Activated CD8-positive, alpha-beta memory T cell treated with anti-CD3 and anti-CD28 coated beads for 48 hours (primary cell): ENCODE results near the gene LRRC32.

Source experiments
- DNase-seq, 3 experiments: peaks; one replicate each; pipeline ENCODE4 v3.0.0-alpha.2; 2020; ENCODE audit warnings: low read depth in 2 of 3, low spot score in 2 of 3

Gene LRRC32

DNA sequence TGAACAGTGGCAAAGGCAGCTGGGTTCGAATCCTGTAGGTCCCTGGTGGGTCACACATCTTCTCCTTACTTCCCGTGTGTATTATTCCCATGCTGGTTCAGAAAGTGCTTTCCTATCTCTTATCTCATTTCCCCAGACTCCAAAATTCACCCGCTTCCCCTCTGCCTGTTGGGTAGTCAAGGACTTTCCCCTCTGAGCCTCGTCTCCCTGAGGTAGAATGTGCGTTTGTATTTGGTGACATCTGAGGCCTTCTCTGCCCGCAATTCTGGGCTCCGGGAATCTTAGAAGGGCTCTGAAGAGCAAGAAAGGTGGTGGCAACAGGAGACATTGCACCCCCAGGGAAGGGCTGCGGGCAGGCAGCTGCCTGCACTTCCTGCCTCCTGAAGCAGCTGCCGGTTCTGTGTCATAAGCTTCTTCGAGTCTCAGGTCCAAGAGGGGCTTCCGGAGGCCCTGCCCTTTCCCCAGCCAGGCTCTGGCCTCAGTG is 5.9 kb downstream of the LRRC32 start:
- DNase-seq, result no peak

DNA sequence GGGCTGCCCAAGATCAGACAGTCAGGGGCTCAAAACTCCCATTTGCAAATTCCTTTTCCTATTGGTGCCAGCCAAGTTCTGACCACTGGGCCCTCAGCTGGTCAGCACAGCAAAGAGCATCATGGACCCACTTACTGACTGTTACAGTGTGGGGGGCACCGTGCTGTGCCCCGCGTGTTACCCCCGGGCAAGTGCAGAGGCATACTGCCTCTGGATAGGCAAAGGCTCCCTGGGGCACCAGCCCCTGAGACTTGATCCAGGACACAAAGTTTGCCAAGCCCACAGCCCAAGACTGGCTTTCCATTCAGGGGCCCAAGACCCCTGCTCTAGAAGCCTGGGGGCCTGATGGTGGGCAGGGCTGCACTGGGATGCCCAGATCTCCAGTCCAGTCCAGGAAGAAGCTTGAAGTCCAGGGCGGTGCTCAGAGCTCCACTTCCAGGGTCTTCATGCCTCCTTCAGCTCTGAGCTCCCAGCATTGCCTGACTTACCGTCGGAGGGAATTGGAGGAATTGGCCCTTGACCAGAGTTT is 6.6 kb downstream of the LRRC32 start:
- no peak for DNase-seq

DNA sequence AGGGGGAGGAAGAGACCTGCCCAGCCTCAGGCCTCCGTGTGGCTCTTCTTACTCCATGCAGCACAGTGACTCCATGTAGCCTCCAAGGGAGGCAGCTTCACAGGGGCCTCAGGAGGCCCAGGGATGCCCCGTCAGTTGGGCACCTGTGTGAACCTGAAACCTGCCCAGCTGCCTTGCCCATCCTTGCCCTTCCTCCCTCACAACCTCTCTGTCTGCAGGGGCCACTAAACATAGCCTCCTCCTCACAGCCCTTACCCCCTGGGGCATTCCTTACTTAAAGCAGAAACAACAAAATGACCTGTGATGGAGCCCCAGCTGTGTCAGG is 7.1 kb downstream of the LRRC32 start:
- DNase-seq, result no peak

DNA sequence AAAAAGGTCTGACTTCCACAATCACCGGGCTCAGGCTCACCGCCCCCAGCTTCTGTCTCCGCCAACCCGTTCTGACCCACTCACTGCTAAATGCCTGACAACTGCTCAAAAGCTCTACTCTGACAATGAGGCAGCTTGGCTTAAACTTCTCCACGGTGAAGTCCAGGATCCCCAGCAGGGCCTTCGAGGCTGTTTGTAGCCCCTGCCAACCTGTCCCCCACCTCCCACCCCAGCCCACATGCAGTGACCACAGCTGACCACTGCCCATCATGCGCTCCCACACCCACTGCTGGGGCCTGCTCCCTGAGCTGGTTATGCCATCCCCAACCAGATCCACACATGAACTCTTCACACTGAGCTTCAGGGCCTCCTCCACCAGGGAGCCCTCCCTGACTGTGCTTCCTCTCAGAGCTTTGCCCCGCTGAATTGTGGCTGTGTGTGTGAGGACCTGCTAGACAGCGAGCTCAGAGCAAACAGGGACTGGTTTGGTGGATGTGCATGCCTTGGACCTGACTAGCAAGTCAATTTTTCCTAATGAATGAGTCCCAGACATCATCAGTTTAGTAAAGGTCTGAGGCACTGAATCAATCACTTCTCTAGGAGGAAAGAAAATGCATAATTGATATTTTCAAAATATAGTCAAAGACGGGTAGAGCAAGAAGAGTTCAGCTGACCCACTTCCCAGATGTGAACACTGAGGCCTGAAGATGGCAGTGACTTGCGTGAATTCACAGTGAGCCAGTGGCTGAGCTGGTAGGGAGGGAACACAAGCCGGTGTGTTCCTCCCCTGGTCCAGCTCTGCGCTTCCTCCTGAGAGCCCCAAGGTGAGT is 7.7 kb downstream of the LRRC32 start:
- DNase-seq, result no peak

DNA sequence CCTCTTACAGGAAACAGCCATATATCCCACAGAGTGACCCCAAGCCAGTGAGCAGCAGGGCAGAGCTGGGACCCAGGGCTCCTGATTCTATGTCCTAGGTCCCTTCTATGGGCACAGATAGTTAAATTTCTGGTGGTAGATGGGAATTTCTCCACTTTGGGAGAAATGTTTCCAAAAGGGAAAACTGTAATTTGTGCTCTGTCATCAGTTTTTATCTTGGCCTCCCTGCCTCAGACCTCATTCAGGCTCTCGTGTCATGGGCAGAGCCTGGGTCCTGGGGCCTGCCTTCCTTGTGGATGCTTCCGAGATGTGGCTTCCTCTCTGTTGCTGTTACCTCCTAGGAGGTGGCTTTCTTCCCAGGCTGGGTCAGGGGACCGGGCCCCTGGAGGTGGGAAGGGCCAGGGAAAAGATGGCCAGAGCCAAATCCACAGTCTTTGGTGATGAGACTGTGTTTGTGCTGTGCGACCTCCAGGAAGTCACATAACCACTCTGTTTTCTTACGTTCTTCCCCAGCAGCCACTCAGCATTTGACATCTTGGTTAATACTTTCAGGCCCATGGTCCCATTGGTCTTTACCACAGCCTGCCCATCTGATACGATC is 8.6 kb downstream of the LRRC32 start:
- no peak for DNase-seq

DNA sequence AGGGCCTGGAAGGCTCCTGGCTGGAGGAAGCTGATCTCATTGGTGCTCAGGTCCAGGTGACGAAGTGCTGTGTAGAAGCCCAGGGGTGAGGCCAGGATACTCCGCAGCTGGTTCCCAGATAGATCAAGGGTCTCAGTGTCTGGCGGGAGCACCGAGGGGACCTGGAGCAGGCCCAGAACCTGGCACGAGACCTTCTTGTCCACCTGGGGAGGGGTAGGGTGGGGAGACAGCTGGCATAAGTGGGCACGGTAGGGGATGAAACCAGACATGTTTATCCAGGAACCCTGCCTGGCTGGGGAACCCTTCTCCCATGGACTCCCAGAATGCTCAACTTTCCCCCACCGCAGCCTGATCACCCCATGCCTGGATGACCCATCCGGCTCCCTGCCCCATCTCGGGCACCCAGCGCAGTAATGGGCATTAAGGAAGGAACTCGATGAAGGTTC is 9.2 kb downstream of the LRRC32 start:
- DNase-seq, result no peak

DNA sequence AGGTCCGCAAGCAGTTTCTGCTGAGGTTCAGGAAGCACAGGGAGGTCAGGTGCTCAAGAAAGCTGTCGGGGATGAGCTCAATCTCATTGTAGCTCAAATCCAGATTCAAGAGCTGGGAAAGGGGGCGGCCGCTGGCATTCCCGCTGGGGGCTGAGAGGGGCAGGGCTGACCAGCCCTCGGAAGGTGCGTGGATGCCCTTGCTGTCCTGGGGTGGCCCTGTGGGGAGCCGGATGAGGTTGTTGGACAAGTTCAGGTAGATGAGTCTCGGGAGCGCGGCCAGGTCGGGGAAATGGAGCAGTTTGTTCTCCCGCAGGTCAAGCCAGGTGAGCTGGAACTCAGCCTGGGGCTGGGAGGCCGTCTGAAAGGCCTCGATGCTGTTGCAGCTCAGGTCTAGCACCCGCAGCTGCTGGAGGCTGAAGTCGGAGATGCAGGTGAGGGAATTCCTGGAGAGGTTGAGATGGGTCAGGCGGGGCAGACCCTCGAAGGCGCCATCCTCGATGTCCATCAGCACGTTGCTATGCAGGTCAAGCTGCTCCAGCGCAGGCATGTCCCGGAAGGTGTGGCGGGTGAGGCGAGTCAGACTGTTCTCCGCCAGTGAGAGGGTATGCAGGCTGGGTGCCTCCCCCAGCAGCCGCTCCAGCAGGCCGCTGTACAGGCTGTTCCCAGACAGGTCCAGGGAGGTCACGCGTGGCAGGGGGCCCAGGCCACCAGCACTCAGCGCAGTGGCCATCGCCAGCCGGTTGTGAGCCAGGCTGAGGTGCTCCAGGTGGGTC is 9.8 kb downstream of the LRRC32 start:
- no peak for DNase-seq

DNA sequence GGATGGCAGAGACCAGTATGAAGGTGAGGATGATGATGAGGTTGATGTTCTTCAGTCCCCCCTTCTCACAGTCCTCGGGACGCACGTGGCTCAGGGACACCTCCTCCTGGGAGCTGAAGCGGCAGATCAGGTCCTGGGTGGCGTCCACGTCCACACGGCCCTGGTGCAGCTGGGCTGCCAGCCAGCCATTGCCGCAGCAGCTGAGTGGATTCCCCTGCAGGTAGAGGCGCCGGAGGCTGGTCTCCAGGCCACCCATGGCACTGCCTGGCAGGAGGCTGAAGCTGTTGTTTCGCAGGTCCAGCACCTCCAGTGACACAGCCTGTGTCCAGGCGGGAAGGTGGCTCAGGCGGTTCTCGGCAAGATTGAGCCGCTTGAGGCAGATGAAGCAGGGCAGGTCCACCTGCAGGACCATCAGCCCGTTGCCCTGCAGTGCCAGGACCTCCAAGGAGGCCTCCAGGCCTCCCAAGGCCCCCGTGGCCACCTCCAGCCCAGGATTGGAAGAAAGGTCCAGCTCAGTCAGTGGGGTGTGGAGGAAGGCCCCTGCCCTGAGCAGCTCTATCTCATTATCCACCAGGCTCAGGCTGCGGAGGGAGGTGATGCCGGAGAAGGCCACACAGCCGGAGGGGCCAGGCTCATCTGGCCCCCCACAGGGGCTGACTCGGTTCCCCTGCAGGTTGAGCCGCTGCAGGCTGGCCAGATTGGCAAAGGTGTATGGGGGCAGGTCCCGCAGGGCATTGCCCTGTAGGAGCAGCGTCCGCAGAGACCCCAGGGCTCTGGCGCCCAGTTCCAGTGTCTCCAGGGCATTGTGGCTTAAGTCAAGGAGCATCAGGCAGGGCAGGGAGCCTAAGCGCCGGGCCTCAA is 10.6 kb downstream of the LRRC32 start:
- DNase-seq, result no peak

DNA sequence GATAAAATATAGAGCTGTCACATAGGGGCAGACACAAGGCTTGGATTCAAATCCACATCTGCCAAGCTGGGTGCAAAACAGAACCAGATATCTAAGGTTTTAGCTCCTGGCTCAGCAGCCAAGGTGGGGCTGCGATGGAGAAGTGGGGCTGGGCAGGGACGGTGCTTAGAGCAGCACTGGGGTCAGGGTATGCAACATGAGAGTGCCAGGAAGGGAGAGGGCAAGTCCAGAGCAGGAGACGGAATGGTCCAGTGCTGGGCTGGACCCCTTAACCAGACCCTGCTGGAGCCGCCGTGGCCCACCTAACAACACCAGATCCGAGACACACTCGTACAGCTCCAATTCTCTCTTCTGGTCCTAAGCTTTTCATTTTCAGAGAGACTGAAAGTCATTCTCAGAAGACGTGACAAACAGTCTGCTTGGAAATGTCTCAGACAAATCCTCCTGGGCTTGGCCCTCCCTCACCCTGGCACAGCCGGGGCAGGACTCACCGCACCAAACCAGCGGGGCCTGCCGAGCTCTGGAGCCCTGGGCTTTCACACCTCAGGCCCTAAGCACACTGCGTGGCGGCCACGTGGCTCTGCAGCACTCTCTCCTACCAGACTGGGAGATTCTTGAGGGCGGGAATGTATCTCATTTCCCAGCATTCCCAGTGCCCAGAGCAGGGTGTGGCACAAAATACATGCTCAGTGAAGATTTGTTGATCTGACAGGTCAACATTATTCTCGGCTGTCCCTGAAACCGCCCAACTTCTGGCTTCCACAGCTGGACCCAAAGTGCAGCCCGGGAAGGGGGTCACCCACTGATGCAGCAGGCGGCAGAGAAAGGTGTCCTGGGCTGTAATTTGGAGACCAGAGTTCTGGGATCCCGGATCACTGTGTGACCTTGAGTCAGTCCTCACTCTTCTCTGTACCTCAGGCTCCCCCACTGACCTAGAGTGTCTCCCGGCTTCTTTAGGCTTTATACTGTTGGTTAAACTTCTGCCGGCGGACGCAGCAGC is 11.6 kb downstream of the LRRC32 start:
- no peak for DNase-seq

DNA sequence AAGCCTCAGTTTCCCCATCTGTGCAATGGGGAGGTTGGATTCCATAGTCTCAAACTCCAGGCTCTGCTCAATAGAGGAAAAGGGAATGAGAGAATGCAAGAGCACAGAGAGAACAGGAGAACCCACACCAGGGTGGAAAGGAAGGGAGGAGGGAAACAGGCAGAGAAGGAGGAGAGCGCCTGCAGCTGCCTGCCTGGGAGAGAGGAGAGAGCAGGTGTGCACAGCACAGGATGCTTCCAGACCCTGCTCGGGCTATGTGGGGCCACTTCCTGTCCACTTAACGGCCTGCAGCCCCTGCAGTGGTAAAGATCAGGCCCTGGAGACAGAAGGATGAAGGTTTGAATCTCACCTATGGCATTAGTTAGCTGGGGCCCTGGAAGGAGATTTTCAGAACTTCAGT is 12.3 kb downstream of the LRRC32 start:
- DNase-seq, result no peak

DNA sequence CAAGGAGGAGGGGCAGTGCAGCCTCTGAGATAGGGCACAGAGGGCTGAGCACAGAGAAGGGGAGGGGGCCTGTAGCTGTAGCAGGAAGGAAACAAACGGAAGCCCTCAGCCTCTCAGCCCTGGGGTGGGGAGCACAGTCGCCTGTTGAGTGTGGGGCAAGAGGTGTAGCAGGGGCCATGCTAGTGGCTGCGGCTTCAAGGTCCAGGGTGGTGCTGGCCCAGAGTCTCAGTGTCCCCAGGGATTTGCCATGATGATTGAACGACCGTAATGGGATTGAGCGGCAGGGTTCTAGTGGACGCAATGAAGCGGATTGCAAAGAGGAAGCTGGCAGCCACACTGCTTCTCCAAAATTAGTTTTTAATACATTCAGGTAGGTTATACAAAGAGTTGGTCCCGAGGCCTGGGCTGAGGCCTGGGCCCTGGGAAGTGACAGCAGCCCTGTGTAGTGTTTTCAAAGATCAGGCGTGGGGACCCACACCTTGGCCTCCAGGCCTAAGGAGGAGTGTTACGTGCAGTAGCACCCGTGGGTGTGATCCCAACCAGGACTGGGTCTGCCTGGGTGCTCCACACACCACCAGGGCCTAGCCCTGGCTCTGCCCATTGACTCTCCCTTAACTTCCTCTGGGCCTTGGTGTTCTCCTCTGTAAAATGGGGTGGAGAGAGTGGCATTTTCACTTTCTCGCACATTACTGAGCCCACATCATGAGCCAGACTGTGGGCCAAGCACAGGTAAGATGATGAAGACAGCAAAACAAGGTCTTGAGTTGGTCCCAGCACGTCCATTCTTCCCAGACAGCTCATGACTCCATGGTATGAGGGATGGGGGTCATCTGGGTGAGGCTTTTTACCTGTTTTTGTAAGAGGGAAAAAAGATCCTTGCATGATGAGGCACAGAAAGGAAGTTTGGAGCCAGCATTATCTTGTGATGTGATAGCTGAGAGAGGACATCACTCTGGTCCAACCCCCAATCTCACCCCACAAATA is 13.1 kb downstream of the LRRC32 start:
- no peak for DNase-seq

DNA sequence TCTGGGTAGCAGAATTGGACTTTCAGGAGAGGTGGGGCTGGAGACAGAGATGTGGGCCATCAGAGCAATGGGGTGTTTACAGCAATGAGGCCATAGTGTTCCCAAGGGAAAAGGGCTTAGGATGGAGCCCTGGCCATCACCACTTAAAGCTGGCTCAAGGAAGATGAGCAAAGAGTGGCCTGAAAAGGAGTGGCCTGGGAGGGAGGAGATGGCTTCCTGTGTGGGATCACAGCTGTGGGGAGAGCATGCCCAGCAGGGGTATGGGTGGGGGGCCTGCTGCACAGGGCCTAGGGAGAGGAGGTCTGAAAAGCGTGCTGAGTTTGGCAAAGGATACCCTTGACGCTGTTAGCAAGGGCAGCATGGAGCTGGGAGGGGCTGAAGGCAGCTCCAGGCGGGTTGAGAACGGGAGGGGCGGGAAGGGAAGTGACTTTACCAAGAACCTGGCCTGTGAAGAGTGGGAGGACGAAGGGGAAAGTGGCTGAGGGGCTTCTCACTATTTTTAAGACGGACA is 13.9 kb downstream of the LRRC32 start:
- no peak for DNase-seq

DNA sequence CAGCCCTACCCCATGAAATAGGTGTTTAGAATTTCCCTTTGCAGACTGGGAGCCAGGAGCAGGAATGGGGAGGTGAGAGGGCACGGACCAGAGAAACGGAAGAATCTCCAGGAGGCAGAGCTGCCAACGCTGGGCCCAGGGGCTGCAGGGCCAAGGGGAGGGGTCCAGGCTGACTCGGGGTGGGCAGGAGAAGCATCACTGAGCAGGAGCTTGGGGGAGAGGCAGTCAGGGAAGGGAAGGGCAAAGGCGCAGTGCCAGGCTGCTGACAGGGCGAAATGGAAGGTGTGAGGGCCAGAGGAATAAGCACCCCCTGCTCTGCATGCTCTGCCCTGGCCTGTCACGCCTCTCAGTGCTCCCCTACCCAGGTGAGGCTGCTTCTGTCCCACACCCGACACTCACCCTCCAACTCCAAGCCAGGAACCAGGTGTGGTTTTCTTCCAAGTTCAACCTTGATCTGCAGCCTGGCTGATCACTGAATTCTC is 14.5 kb downstream of the LRRC32 start:
- no peak for DNase-seq

DNA sequence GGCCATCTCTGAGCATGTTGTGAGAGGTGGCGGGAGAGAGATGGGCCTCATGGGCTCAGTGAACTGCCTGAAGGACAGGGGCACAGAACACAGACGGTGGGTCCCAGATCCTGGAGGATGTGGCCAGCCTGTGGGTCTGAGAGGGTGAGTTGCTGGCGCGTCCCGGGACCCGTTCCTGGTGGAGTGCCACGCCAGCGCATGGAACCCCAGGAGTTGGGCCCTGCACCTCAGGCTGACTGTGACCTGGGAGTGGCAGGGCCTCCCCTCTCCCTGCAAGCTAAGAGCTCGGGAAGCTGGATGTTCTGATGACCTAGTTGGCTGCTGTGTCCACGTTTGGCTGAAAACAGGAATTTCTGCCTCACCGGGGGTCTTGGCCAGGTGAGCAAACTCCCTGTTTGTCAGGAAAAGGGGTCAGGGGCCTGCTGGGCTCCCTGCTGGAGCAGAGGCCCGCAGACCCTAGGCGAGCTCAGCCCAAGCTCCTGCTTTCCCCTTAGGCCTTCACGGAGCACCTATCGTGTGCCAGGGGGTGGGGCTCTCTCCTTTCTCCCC is 15.0 kb downstream of the LRRC32 start:
- no peak for DNase-seq

DNA sequence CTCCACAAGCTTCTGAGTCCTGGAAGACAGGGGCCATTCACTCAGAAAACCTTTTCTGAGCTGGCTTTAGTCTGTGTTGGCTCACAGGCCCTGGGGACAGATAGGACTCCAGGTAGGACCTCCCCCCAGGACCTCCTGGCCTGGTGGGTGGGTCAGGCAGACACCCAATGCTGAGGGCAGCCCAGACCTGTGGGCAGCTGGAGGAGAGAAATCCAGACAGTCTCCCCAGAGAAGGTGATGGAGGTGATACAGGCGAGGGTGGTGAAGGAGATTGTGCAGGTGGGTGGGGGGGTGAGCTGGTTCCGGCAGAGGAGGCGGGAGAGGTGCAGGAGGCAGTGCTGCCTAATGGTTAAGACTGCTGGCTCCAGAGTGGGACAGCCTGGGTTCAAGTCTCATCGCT is 15.6 kb downstream of the LRRC32 start:
- DNase-seq, result no peak

DNA sequence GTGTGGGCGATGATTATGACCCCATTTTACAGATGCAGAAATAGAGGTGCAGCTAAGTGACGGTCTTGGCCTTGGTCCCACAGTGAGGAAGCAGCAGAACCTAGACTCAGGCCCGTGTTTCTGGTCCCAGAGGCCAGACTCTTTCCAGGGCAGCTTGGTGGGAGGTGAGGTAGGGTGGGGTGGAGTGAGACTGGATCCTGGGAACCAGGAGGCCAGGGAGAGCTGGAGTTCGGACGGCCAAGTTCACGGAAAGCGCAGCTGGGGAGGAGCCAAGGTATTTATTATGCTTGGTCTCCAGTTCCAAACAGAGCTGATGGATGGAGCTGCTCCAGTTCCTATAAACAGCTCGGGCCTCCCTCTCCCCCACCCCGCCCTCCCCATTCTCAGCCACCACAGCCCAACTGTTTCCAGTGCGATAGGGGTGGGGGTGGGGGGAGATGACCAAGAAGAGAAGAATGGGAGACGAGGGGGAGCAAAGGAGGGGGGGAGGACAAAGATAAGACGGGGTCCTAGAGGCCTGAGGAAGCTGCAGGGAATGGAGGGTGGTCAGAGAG is 16.2 kb downstream of the LRRC32 start:
- DNase-seq, result no peak

DNA sequence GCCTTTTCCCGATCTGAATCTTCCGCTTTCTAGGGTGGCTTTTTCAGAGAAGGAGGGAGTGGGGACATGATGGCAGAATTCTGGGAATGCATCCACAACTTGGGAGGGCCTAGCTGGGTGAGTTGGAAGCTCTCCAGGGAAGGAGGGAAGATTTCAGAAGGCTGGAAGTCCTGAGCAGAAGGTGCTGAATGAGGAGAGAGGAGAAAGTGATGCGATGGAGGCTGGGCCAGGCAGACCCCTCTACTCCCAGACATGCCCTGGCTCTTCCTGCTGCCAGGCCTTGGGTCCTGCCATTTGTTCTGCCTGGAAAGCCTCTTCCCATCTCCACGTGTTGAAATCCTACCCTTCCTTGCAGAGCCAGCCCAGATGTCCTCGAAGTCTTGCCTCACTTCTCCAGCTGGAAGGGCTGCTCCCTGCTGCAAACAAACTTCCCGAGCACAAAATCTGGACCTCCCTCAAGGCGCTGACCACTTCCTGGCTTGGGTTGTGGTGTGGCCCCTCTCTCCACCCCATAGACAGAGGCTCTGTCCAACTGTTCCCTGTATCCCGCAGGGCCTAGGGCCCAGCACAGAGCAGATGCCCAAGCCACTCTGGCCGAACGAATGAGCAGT is 16.8 kb downstream of the LRRC32 start:
- DNase-seq, result no peak
